Kidney epithelial cell (primary cell): Measurements from ENCODE around the gene C18orf32. TPM values are rescaled to one million over a fixed set of nuclear protein-coding genes. Genes with fewer than 3 reads are reported as not detected.

ENCODE experiments used
- DNase-seq: peaks from one replicate; pipeline ENCODE4 v3.0.0-alpha.2; 2010; ENCODE audit warnings: low read depth
- H3K27me3 ChIP-seq: 2 replicates; pipeline ENCODE4 v1.6.0; 2011; ENCODE audit warnings: low read length; ENCODE audit not compliant: control insufficient read depth, insufficient read depth
- H3K36me3 ChIP-seq: 2 replicates; pipeline ENCODE4 v1.5.1; 2011; ENCODE audit warnings: low read length; ENCODE audit not compliant: control insufficient read depth, insufficient read depth
- H3K4me3 ChIP-seq: 2 replicates; pipeline ENCODE4 v1.5.1; 2011; ENCODE audit warnings: low read depth, mild to moderate bottlenecking, control low read depth, low read length
- CTCF ChIP-seq: IDR thresholded peaks from 2 replicates; pipeline ENCODE4 v1.5.1; 2011; ENCODE audit warnings: mild to moderate bottlenecking, moderate library complexity, low read length, control low read depth, inconsistent platforms; ENCODE audit not compliant: insufficient read depth, poor library complexity, severe bottlenecking
- total RNA-seq: library from RNA; depleted of rRNA; stranded (reverse); fragments of >200 nt; gene quantifications from 2 replicates; pipeline ENCODE4 v1.2.3, GENCODE V29; 2015

The C18orf32 gene
- total RNA-seq, 1 donor from 2014 or later = 44.5 TPM

GRCh38 chr18:49503931-49504330 lies 16.9 kb upstream of the C18orf32 start:
- Histone ChIP-seq H3K27me3 (no peaks in the 10 kb centered on the region), H3K36me3 (no peaks in the 10 kb centered on the region), H3K4me3 (no peak overlapping the region)
- no peak for DNase-seq
- no peak for TF ChIP-seq CTCF

GRCh38 chr18:49500201-49500921 lies 13.3 kb upstream of the C18orf32 start:
- no peak for TF ChIP-seq CTCF
- H3K4me3 ChIP-seq = no peak overlapping the region
- H3K36me3 ChIP-seq = no peaks in the 10 kb centered on the region
- H3K27me3 ChIP-seq = no peaks in the 10 kb centered on the region
- no peak for DNase-seq

- H3K4me3 ChIP-seq = no peak overlapping the region
- no peak for TF ChIP-seq CTCF
- H3K36me3 ChIP-seq = no peaks in the 10 kb centered on the region
- DNase-seq = no peak
- H3K27me3 ChIP-seq = no peaks in the 10 kb centered on the region
These were observed 12.1 kb upstream of the C18orf32 start for GRCh38 chr18:49499046-49499637.

- no peak for DNase-seq
- no peak for TF ChIP-seq CTCF
- peaks cover under 1% of the 10 kb centered on the region for H3K36me3 ChIP-seq
- no peak overlapping the region for H3K4me3 ChIP-seq
- no peaks in the 10 kb centered on the region for H3K27me3 ChIP-seq
These were observed 8.4 kb upstream of the C18orf32 start for GRCh38 chr18:49495480-49495879.

GRCh38 chr18:49495076-49495475 lies 8.0 kb upstream of the C18orf32 start:
- no peaks in the 10 kb centered on the region for H3K27me3 ChIP-seq
- no peak overlapping the region for H3K4me3 ChIP-seq
- TF ChIP-seq CTCF = no peak
- H3K36me3 ChIP-seq = peaks cover 1% of the 10 kb centered on the region
- no peak for DNase-seq
